GM13977 (cell line): ENCODE measurements around the gene NLRP2B.
"Not testable (repeated sequence)": the region's sequence is repeated elsewhere in the genome, so short reads cannot be mapped to it uniquely, and the experiment has no call there.

Experiments
- DNase-seq: peaks from one replicate; pipeline ENCODE4 v3.0.0; 2012; ENCODE audit warnings: low spot score
- CTCF ChIP-seq: IDR thresholded peaks from 2 replicates; pipeline ENCODE4 v1.5.1; 2012; ENCODE audit warnings: mild to moderate bottlenecking, control low read depth; ENCODE audit not compliant: insufficient read depth; ENCODE audit errors: extremely low read depth, missing control alignments
- in situ Hi-C: fragments of 300-500 bp; cut with MboI; formaldehyde crosslinking; loops from one replicate; pipeline ENCODE4 v1.12.0; 2022; ENCODE audit warnings: low sequenced_read_pairs, low pct_unique_long_range_greater_than_20kb, mixed read lengths, inconsistent platforms; ENCODE audit not compliant: unreplicated experiment

NLRP2B gene

GRCh38 chrX:57680160-57680559 lies at the start of gene NLRP2B:
TSS of gene NLRP2B (minus strand) at chrX:57680260.
- no peak for TF ChIP-seq CTCF
- no peak for DNase-seq
- in situ Hi-C loops, result no loop called here

GRCh38 chrX:57725995-57726394 lies 45.9 kb upstream of the NLRP2B start:
- in situ Hi-C loops, result loop anchor here (25.0 kb wide), 1 partner anchor 89 kb away; no protein-coding TSS in a partner anchor
- not testable (repeated sequence) for DNase-seq

- no peak for TF ChIP-seq CTCF
- DNase-seq, result no peak
- in situ Hi-C loops, result no loop called here
Observed at GRCh38 chrX:57681341-57681740, 1.3 kb upstream of the NLRP2B start.

GRCh38 chrX:57678686-57679428 lies 1.2 kb downstream of the NLRP2B start:
- in situ Hi-C loops, result no loop called here
- no peak for DNase-seq
- TF ChIP-seq CTCF, result no peak

- in situ Hi-C loops, result no loop called here
- no peak for TF ChIP-seq CTCF
- DNase-seq, result no peak
Observed at GRCh38 chrX:57677132-57677858, 2.8 kb downstream of the NLRP2B start.

GRCh38 chrX:57675320-57675719 lies 4.7 kb downstream of the NLRP2B start:
- in situ Hi-C loops, result no loop called here
- no peak for TF ChIP-seq CTCF
- no peak for DNase-seq

- TF ChIP-seq CTCF, result no peak
Observed at GRCh38 chrX:57674861-57675260, 5.2 kb downstream of the NLRP2B start.

More at GRCh38 chrX:57674861-57675260, 5.2 kb downstream of the NLRP2B start:
- DNase-seq, result no peak
- in situ Hi-C loops, result no loop called here
